GM19240 (cell line): ENCODE results near the gene AP1G2.
"Not testable (repeated sequence)": the region's sequence is repeated elsewhere in the genome, so short reads cannot be mapped to it uniquely, and the experiment has no call there.

Source experiments
- DNase-seq: peaks from one replicate; pipeline ENCODE4 v3.0.0; 2011; ENCODE audit warnings: low spot score; ENCODE audit not compliant: insufficient read length

AP1G2 gene

GRCh38 chr14:23567186-23568020, at the start of gene AP1G2:
TSS of gene AP1G2 (minus strand) at chr14:23567791. CDS start at chr14:23567314, 477 bp downstream.
- peak; percentile 72 for DNase-seq

DNA sequence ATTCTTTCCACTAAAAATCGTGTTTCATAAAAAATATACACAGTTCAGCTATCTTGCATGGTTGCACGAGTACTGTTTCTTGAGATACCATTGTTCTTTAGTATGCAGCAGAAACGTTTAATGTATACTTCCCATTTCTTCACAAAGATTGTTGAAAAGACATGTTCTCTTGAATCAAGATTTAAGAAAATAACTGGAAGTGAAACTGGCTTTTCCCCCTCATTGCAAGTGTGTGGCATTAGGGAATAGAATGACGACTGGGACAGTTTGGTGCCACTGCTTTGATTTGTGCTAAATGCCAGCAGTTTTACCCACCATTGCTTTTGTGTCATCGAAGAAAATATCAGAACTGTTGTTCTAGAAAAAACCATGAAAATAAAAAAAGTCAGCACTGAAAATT, 48.3 kb upstream of the AP1G2 start:
- DNase-seq, result no peak

DNA sequence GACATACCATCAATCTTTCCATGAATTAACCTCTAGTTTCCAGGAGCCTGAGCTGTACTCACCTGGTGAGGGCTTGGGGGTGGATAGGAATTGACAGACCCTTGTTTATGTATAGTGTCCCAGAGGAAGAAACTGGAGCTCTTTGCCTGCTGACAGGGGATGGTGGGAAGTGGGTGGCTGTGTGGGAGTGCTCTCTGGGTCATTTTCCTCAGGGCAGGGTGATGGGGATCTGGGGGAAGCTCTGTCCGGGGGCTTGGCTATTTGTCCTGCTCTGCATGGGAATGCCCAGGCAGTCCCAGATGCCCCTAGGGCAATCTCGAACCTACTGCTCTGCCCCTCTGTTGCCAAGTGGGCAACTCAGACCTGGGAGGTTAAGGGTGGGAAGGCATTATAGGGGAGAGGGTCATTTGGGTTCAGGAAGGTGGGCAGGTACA, 46.8 kb upstream of the AP1G2 start:
- DNase-seq, result no peak

- DNase-seq, result no peak
Observed at GRCh38 chr14:23613242-23614070, 45.9 kb upstream of the AP1G2 start.

GRCh38 chr14:23612802-23613201, 45.2 kb upstream of the AP1G2 start:
- DNase-seq, result no peak

GRCh38 chr14:23612354-23612732, 44.8 kb upstream of the AP1G2 start:
- DNase-seq, result no peak

- DNase-seq, result no peak
Observed at GRCh38 chr14:23610815-23611289, 43.3 kb upstream of the AP1G2 start.

DNA sequence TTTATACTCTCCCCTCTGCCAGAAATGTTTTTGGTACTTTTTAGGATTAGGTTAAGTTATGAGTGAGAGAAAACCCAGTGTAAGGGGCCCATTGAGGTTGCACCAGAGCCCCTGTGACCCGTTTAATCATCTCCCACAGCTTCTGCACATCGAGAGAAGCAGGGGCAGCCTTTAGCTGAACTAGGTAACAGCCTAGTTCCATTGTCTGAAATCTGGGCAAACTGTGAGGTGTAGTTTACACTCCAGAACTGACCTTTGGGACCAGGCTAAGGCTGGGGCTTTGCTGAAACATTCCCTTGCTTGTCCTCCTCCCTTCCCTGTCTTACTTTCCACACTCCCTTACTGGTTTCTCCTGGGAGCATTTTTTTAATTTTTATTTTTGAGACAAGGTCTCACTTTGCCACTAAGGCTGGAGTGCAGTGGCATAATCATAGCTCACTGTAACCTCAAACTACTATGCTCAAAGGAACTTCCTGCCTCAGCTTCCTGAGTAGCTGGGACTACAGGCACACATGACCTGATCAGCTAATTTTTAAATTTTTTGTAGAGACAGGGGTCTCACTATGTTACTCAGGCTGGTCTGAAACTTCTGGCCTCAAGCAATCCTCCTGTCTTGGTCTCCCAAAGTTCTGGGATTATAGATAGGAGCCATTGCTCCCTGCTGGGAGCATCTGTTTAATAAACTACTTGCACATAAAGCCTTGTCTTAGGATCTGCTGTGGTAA, 42.7 kb upstream of the AP1G2 start:
- no peak for DNase-seq

GRCh38 chr14:23609411-23610089, 42.0 kb upstream of the AP1G2 start:
- not testable (repeated sequence) for DNase-seq

GRCh38 chr14:23609001-23609400, 41.4 kb upstream of the AP1G2 start:
- DNase-seq, result no peak

DNA sequence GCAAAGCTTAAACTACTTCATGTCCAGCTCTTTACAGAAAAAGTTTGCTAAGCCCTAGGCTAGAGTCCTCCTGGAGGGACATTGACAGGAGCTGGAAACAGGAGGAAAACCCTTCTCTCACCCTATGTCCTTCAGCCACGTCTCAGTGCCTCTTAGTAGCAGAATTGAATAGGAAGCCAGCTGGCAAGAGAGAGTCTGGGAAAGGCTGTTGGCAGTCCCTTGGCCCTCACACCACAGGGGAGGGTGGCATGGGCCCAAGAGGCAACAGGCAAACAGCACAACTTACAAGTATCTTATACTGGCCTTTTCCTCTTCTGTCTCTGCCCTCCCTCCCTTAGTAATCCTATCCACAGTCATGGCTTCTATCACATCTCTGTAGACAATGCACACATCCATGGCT, 40.9 kb upstream of the AP1G2 start:
- no peak for DNase-seq

DNA sequence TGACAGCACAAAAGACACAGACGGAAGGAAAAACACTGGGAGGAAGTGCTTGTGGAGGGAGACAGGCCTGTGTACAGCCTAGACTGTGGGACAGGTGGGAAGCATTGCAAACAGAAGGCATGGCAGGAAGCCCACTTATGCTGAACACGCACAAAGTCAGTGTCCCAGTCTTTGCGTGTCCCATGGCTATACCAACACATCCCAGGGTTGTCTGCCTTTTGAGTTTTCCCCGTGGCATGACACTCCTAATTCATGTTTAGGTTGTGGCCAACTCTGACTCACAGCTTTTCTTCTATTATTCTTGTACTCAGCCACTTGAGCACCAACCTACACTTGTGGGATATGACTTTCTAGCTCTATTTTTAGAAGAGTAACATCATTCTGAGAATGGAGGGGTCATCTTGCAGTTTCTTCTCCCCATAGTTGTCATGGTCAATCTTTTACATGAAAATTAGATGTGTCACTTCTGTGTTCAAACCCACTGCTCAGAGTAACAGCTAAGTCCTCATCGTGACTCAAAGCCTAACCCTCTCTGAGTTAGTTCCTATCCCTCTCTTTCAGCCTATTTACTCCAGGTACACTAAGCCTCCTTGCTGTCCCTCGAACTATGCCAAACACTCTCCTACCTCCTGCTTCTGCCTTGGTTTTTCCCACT, 38.5 kb upstream of the AP1G2 start:
- no peak for DNase-seq

DNA sequence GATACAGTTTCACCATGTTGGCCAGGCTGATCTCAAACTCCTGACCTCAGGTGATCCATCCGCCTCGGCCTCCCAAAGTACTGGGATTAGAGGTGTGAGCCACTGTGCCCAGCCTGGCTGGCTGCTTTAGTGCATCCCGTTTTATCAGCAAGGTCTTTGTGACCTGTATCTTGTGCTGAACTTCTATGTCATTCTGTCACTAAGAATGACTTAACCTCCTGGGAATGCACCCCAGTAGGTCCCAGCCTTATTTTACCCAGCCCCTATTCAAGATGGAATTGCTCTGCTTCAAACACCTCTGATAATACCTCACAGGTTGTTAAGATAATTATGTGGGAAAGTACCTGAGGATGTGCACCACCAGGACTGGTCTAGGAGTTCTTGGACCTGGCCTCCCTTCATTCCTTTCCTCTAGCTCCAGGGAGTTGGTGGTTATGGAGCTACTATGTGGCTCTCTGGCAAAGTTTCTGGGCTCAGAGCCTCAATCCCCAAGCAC, 37.1 kb upstream of the AP1G2 start:
- no peak for DNase-seq

DNA sequence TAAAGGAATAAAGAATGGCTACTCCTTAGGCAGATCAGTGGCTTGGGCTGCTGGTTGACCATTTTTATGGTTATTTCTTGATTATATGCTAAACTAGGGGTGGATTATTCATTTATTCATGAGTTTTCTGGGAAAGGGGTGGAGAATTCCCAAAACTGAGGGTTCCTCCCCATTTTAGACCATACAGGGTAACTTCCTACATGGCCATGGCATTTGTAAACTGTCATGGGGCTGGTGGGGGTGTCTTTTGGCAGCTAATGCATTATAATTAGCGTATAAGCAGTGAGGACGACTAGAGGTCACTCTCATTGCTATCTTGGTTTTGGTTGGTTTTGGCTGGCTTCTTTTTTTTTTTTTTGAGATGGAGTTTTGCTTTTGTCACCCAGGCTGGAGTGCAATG, 36.6 kb upstream of the AP1G2 start:
- DNase-seq, result no peak

DNA sequence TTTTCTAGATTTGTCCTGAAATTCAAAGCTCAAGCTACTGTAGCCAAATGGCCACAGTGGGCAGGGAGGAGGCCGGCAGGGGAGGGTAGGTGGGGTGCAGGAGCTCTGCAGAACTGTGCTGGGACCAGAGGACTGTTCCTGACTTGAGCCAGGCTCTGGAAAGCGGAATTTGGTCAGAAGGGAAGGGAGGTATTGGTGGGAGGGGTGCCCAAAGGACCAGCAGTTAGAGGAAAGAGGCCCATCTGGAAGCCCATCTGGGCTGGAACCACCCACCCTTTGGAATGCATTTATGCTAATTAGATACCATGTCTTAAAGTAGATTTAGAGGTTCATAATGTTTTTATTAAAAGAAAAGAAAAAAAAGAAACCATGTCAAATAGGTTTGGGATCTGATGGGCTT, 35.5 kb upstream of the AP1G2 start:
- DNase-seq, result no peak

DNA sequence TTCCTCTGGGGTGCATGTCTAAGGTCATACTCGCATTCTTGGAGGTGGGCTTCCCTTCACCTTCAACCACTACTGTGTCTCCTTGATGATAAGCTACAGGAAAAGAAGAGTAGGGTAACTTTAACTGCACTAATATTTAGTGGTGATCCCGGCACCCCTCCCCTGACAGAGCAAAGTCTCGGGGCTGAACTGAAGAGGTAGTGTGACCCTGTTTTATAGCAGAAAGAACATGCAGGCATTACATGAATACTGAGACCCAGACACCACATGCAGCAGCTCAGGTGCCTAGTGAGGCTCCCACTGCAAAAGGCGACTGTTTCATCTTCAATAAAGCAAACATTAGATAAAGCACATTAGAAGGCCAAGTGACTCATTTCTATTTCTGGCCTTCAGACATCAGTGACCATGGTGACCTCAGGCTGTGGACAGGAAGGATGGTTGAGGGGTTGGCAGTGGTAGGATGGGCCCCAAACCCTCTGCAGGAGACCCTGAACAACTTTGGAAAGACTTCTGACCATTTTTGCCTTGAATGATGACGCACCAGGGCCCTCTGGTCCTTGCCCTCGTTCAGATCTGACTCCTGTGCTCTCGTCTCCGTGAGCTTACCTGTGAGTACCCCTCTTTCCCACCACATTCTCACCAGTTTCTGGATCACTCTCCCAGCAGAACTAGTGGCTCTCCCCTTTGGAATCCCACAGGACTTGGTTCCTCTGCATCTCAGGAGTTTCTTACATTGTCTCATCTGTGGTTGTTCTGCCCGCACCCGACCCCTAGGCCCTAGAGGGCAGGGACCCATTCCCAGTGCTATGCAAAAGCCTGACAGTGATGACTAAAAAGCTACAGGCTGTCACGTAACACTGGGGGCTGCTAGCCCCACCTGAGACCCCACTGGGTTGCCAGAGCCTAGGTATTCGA, 34.8 kb upstream of the AP1G2 start:
- DNase-seq, result no peak

DNA sequence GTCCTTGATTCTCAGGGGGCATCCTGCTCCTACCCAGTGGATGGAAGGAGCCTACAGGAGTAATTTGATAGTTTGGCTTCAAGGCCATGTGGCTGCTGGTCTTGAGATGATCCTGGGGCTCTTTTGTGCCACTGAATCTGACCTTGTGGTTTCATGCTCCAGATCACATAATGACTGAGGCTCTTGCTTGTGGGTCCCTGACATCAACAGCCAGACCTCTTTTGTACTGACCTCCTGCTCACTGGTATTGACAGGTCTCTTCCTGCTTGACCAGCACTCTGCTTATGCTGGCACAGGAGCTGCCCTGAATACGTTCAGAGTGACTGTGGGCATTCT, 34.2 kb upstream of the AP1G2 start:
- DNase-seq, result no peak

DNA sequence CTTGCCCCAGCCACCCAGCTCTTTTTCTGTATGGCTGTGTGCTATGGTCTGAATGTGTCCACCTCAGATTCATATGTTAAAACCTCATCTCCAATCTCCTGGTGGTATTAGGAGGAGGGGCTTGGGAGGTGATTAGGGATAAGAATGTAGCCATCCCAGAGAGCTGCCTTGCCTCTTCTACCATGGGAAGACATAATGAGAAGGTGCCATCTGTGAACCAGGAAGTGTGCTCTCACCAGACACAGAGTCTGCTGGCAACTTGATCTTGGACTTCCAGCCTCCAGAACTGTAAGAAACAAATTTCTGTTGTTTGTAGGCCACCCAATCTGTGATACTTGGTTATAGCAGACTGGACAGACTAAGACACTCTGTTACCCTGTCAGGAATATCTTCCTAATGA, 33.8 kb upstream of the AP1G2 start:
- DNase-seq, result no peak

- DNase-seq, result no peak
Observed at GRCh38 chr14:23600806-23601205, 33.2 kb upstream of the AP1G2 start.

DNA sequence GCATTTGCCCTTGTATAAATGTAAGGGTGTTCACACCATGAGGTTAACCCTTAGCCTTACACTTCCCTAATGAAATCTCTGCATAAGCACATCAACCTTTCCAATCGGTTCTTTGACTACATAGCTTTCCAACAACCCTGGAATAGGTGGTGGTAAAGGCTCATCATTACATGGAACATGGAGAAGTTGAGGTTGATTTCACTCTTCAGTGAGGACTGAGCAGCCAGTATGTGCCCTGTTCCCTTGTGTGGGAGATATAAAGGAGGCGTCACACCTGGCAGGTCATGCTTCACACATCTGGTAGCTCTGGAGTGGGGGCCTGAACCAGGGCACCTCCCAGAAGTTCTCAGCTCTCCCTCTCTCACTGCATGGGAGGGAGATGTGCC, 32.7 kb upstream of the AP1G2 start:
- no peak for DNase-seq
